NCI-H2171 treated with DMSO at 0.1 percent for 48 hours (cell line): ENCODE measurements around the gene RAMAC.
"Not testable (repeated sequence)": the region's sequence is repeated elsewhere in the genome, so short reads cannot be mapped to it uniquely, and the experiment has no call there.

Experiments used
- DNase-seq: peaks from one replicate; lab custom pipeline; 2025; lab: John Stamatoyannopoulos, UW

Gene RAMAC

GRCh38 chr15:82985688-82986441, at the start of gene RAMAC:
RAMAC (plus strand) TSS chr15:82986210; CDS start chr15:82989019, 2,809 bp downstream.
- DNase-seq, result peak; percentile 98

- DNase-seq, result no peak
Observed at GRCh38 chr15:82936966-82937711, 48.9 kb upstream of the RAMAC start.

GRCh38 chr15:82937712-82938058, 48.3 kb upstream of the RAMAC start:
- no peak for DNase-seq

- not testable (repeated sequence) for DNase-seq
Observed at GRCh38 chr15:82939678-82940077, 46.3 kb upstream of the RAMAC start.

- no peak for DNase-seq
Observed at GRCh38 chr15:82942691-82943090, 43.3 kb upstream of the RAMAC start.

GRCh38 chr15:82943176-82943575, 42.8 kb upstream of the RAMAC start:
- DNase-seq, result no peak

GRCh38 chr15:82944056-82944455, 42.0 kb upstream of the RAMAC start:
- DNase-seq, result no peak

GRCh38 chr15:82944821-82945220, 41.2 kb upstream of the RAMAC start:
- DNase-seq, result no peak

GRCh38 chr15:82945326-82945725, 40.7 kb upstream of the RAMAC start:
- DNase-seq, result no peak

GRCh38 chr15:82946155-82946701, 39.8 kb upstream of the RAMAC start:
- DNase-seq, result no peak

- no peak for DNase-seq
Observed at GRCh38 chr15:82950295-82950694, 35.7 kb upstream of the RAMAC start.

- DNase-seq, result peak; percentile 20
Observed at GRCh38 chr15:82950746-82951370, 35.2 kb upstream of the RAMAC start.

GRCh38 chr15:82951472-82952157, 34.4 kb upstream of the RAMAC start:
- DNase-seq, result peak; percentile 40

- DNase-seq, result peak; percentile 52
Observed at GRCh38 chr15:82952158-82953081, 33.6 kb upstream of the RAMAC start, which contains the start of gene HOMER2. HOMER2 (minus strand) TSS chr15:82952720; CDS start chr15:82952535, 185 bp downstream.

- no peak for DNase-seq
Observed at GRCh38 chr15:82958638-82959037, 27.4 kb upstream of the RAMAC start.

GRCh38 chr15:82959423-82959822, 26.6 kb upstream of the RAMAC start:
- no peak for DNase-seq

- no peak for DNase-seq
Observed at GRCh38 chr15:82960766-82961165, 25.2 kb upstream of the RAMAC start.

- no peak for DNase-seq
Observed at GRCh38 chr15:82963471-82964341, 22.3 kb upstream of the RAMAC start.

GRCh38 chr15:82964890-82965289, 21.1 kb upstream of the RAMAC start:
- DNase-seq, result no peak

- no peak for DNase-seq
Observed at GRCh38 chr15:82966671-82967071, 19.3 kb upstream of the RAMAC start.
